Activated CD8-positive, alpha-beta T cell treated with anti-CD3 and anti-CD28 coated beads for 36 hours (primary cell): ENCODE data around the gene SPRR2A. TPM values are rescaled to one million over a fixed set of nuclear protein-coding genes. Genes with fewer than 3 reads are reported as not detected.

Experiments used
- ATAC-seq: fragments of 200-7000 bp; cut with Tn5 transposase; one replicate; pipeline ENCODE4 v1.10.0; 2021; ENCODE audit warnings: mild to moderate bottlenecking, moderate library complexity
- CTCF ChIA-PET: fragments of 350-600 bp; sonication (Branson Sonifier 250); formaldehyde crosslinking; loops from one replicate; lab custom pipeline; 2021; ENCODE audit warnings: antibody characterized with exemption; lab: Charles Lee
- POLR2A ChIA-PET: fragments of 350-600 bp; sonication (Branson Sonifier 250); formaldehyde crosslinking; loops from one replicate; lab custom pipeline; 2021; ENCODE audit warnings: antibody characterized with exemption; lab: Charles Lee
- DNase-seq: peaks from one replicate; pipeline ENCODE4 v3.0.0-alpha.2; 2020
- H3K27ac Mint-ChIP-seq: one replicate; pipeline ENCODE4 v1.8.0; 2021; ENCODE audit warnings: mild to moderate bottlenecking, mixed read lengths
- H3K27me3 Mint-ChIP-seq: one replicate; pipeline ENCODE4 v1.8.0; 2021; ENCODE audit warnings: mixed read lengths
- H3K36me3 Mint-ChIP-seq: one replicate; pipeline ENCODE4 v1.8.0; 2021; ENCODE audit warnings: low read depth, mixed read lengths
- H3K4me1 Mint-ChIP-seq: one replicate; pipeline ENCODE4 v1.8.0; 2021; ENCODE audit warnings: low read depth, mixed read lengths
- H3K4me3 Mint-ChIP-seq: one replicate; pipeline ENCODE4 v1.8.0; 2021; ENCODE audit warnings: mild to moderate bottlenecking, moderate library complexity, mixed read lengths
- H3K9me3 Mint-ChIP-seq: one replicate; pipeline ENCODE4 v1.8.0; 2021; ENCODE audit warnings: mixed read lengths
- CTCF ChIP-seq: fragments of 200-600 bp; IDR thresholded peaks from one replicate; pipeline ENCODE4 v1.8.0; 2022; ENCODE audit warnings: antibody characterized with exemption, mild to moderate bottlenecking
- intact Hi-C: fragments of 100-400 bp; cut with micrococcal nuclease; formaldehyde crosslinking; loops from one replicate; pipeline ENCODE4 v1.10.0; 2022
- total RNA-seq, 2 experiments: library from RNA; stranded (reverse); gene quantifications; one replicate each; pipeline ENCODE4 v1.2.3, GENCODE V29; 2021

The SPRR2A gene
- total RNA-seq, 2 experiments from 2014 or later, result not detected

- no peak overlapping the region for H3K4me3 Mint-ChIP-seq
- no peaks in the 10 kb centered on the region for H3K9me3 Mint-ChIP-seq
- peaks cover 14% of the 10 kb centered on the region for H3K27me3 Mint-ChIP-seq
- ATAC-seq (no peak), DNase-seq (no peak)
- no peak overlapping the region for H3K27ac Mint-ChIP-seq
- no peak for TF ChIP-seq CTCF
- intact Hi-C loops, result no loop called here
- CTCF ChIA-PET, result no interaction called here
- H3K4me1 Mint-ChIP-seq, result no peaks in the 10 kb centered on the region
- POLR2A ChIA-PET, result no interaction called here
- no peaks in the 10 kb centered on the region for H3K36me3 Mint-ChIP-seq
Observed at GRCh38 chr1:153087652-153088051, 30.3 kb upstream of the SPRR2A start.

DNA sequence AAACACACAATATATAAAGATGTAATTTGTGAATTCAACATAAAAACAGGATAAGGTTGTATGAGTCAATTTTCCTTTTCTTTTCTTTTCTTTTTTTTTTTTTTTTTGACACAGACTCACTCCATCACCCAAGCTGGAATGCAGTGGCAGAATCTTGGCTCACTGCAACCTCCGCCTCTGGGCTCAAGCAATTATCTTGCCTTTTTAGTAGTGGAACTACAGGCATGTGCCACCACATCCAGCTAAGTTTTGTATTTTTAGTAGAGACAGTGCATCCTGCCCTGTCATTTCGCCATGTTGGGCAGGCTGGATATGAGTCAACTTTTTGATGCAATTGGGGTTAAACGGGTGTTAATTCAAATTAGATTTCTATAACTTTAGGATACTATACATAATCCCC lies 24.4 kb upstream of the SPRR2A start:
- peaks cover 16% of the 10 kb centered on the region for H3K27me3 Mint-ChIP-seq
- DNase-seq (no peak), ATAC-seq (no peak)
- ChIA-PET POLR2A (no interaction called here), CTCF (no interaction called here)
- H3K36me3 Mint-ChIP-seq, result no peaks in the 10 kb centered on the region
- H3K4me1 Mint-ChIP-seq, result no peaks in the 10 kb centered on the region
- H3K27ac Mint-ChIP-seq, result no peak overlapping the region
- intact Hi-C loops, result no loop called here
- TF ChIP-seq CTCF, result no peak
- no peak overlapping the region for H3K4me3 Mint-ChIP-seq
- H3K9me3 Mint-ChIP-seq, result peaks cover 4% of the 10 kb centered on the region

GRCh38 chr1:153072806-153073726 lies 15.8 kb upstream of the SPRR2A start:
- no peak overlapping the region for H3K27ac Mint-ChIP-seq
- intact Hi-C loops, result no loop called here
- DNase-seq, result no peak
- no peak for ATAC-seq
- H3K36me3 Mint-ChIP-seq, result no peaks in the 10 kb centered on the region
- H3K4me3 Mint-ChIP-seq, result no peak overlapping the region
- TF ChIP-seq CTCF, result no peak
- CTCF ChIA-PET, result no interaction called here
- H3K9me3 Mint-ChIP-seq, result no peaks in the 10 kb centered on the region
- H3K4me1 Mint-ChIP-seq, result no peaks in the 10 kb centered on the region
- POLR2A ChIA-PET, result no interaction called here
- H3K27me3 Mint-ChIP-seq, result peaks cover 11% of the 10 kb centered on the region

DNA sequence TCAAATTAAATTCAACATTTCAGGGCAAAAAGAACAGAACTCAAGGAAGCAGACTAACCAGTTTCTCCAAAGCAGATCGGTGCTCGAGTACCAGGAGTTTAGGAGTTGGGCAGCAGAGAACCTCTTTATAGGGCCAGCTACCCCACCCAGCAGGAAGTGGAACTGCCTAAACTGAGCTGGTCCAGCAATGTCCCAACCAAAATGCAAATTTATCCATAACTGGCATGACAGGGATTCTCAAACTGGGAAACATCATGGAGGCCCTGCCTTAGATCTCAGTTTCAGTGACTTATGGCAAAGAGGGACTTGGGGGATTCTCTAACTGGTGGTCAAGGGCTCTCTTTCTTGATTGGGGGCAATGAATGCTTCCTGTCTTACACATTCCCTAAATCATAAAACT lies 14.2 kb upstream of the SPRR2A start, which contains the start of gene SPRR2B:
TSS of gene SPRR2B (minus strand) at position 101 of the 400 bp plus-strand sequence. CDS start 772 bp downstream, outside the sequence.
- ATAC-seq (no peak), DNase-seq (no peak)
- ChIA-PET POLR2A (no interaction called here), CTCF (no interaction called here)
- Mint-ChIP-seq H3K36me3 (no peaks in the 10 kb centered on the region), H3K27ac (no peak within 1 kb of the TSS), H3K4me3 (no peak within 1 kb of the TSS), H3K4me1 (no peaks in the 10 kb centered on the region), H3K9me3 (no peaks in the 10 kb centered on the region), H3K27me3 (peaks cover 14% of the 10 kb centered on the region)
- intact Hi-C loops, result no loop called here
- no peak for TF ChIP-seq CTCF

GRCh38 chr1:153070243-153070642 lies 12.9 kb upstream of the SPRR2A start:
- ATAC-seq (no peak), DNase-seq (no peak)
- Mint-ChIP-seq H3K27ac (no peak overlapping the region), H3K4me1 (no peaks in the 10 kb centered on the region), H3K36me3 (no peaks in the 10 kb centered on the region), H3K9me3 (no peaks in the 10 kb centered on the region), H3K4me3 (no peak overlapping the region), H3K27me3 (peaks cover 14% of the 10 kb centered on the region)
- ChIA-PET CTCF (no interaction called here), POLR2A (no interaction called here)
- no peak for TF ChIP-seq CTCF
- intact Hi-C loops, result no loop called here
